Brain microvascular endothelial cell (primary cell): ENCODE measurements around the gene ROBO1.
A peak's percentile ranks its signal among the peaks of the same experiment; 100 is the strongest.
"Not testable (repeated sequence)": the region's sequence is repeated elsewhere in the genome, so short reads cannot be mapped to it uniquely, and the experiment has no call there.

Source experiments
- DNase-seq: peaks from one replicate; pipeline ENCODE4 v3.0.0-alpha.2; 2020
- H3K27ac ChIP-seq: fragments of 250-450 bp; sonication (Bioruptor Pico); 2 replicates; pipeline ENCODE4 v1.5.1; 2020; ENCODE audit warnings: mild to moderate bottlenecking, moderate library complexity
- H3K27me3 ChIP-seq: fragments of 250-450 bp; sonication (Bioruptor Pico); replicated peaks from 2 replicates; pipeline ENCODE4 v1.5.1; 2020; ENCODE audit warnings: mild to moderate bottlenecking
- H3K36me3 ChIP-seq: fragments of 250-450 bp; sonication (Bioruptor Pico); replicated peaks from 2 replicates; pipeline ENCODE4 v1.5.1; 2020; ENCODE audit warnings: mild to moderate bottlenecking
- H3K4me3 ChIP-seq: 2 replicates; pipeline ENCODE4 v1.5.1; 2011; ENCODE audit warnings: low read depth, mild to moderate bottlenecking, control low read depth, low read length, moderate library complexity
- CTCF ChIP-seq: IDR thresholded peaks from 2 replicates; pipeline ENCODE4 v1.5.1; 2011; ENCODE audit warnings: low read depth, mild to moderate bottlenecking, moderate library complexity, low read length, control low read depth, inconsistent platforms; ENCODE audit errors: missing control alignments
- in situ Hi-C: cut with HindIII; loops from 2 replicates; pipeline ENCODE4 v1.10.0; 2017; ENCODE audit warnings: low sequenced_read_pairs, low pct_ligation_motif_present

The ROBO1 gene

GRCh38 chr3:78698431-78698830 is 1069.4 kb downstream of the ROBO1 start:
- no peak for TF ChIP-seq CTCF
- Histone ChIP-seq H3K36me3 (no peaks in the 10 kb centered on the region), H3K4me3 (no peak overlapping the region), H3K27me3 (no peaks in the 10 kb centered on the region), H3K27ac (no peak overlapping the region)
- in situ Hi-C loops, result no loop called here
- DNase-seq, result no peak

GRCh38 chr3:78697426-78697825 is 1070.4 kb downstream of the ROBO1 start:
- Histone ChIP-seq H3K4me3 (no peak overlapping the region), H3K27me3 (no peaks in the 10 kb centered on the region), H3K27ac (no peak overlapping the region), H3K36me3 (no peaks in the 10 kb centered on the region)
- DNase-seq, result no peak
- in situ Hi-C loops, result no loop called here
- no peak for TF ChIP-seq CTCF

- TF ChIP-seq CTCF, result no peak
Observed at GRCh38 chr3:78690766-78691165, 1077.0 kb downstream of the ROBO1 start.

GRCh38 chr3:78689378-78689777 is 1078.4 kb downstream of the ROBO1 start:
- Histone ChIP-seq H3K27ac (no peak overlapping the region), H3K4me3 (no peak overlapping the region), H3K36me3 (no peaks in the 10 kb centered on the region), H3K27me3 (no peaks in the 10 kb centered on the region)
- no peak for DNase-seq
- in situ Hi-C loops, result no loop called here
- no peak for TF ChIP-seq CTCF

More at GRCh38 chr3:78690766-78691165, 1077.0 kb downstream of the ROBO1 start:
- Histone ChIP-seq H3K36me3 (no peaks in the 10 kb centered on the region), H3K27me3 (no peaks in the 10 kb centered on the region), H3K27ac (no peak overlapping the region), H3K4me3 (no peak overlapping the region)
- peak; percentile 32 for DNase-seq
- in situ Hi-C loops, result no loop called here

GRCh38 chr3:78687520-78687919 is 1080.3 kb downstream of the ROBO1 start:
- H3K27ac ChIP-seq, result no peak overlapping the region
- in situ Hi-C loops, result no loop called here
- no peaks in the 10 kb centered on the region for H3K27me3 ChIP-seq
- no peak for TF ChIP-seq CTCF
- H3K36me3 ChIP-seq, result no peaks in the 10 kb centered on the region
- H3K4me3 ChIP-seq, result no peak overlapping the region
- no peak for DNase-seq

GRCh38 chr3:78683284-78683683 is 1084.5 kb downstream of the ROBO1 start:
- Histone ChIP-seq H3K27ac (no peak overlapping the region), H3K4me3 (no peak overlapping the region), H3K27me3 (no peaks in the 10 kb centered on the region), H3K36me3 (no peaks in the 10 kb centered on the region)
- TF ChIP-seq CTCF, result no peak
- DNase-seq, result no peak
- in situ Hi-C loops, result no loop called here

GRCh38 chr3:78675119-78675805 is 1092.5 kb downstream of the ROBO1 start:
- H3K27me3 ChIP-seq, DNase-seq, in situ Hi-C loops, H3K4me3 ChIP-seq, H3K27ac ChIP-seq, H3K36me3 ChIP-seq: not testable (repeated sequence)
